Epithelial cell of esophagus (primary cell): ENCODE data around the gene CFAP157.

ENCODE experiments used
- DNase-seq: peaks from one replicate; pipeline ENCODE4 v3.0.0; 2010; ENCODE audit warnings: low read depth
- H3K4me3 ChIP-seq: 2 replicates; pipeline ENCODE4 v1.5.1; 2011; ENCODE audit warnings: mild to moderate bottlenecking, low read length, control low read depth
- TF ChIP-seq, protein P1 (sequence below): IDR thresholded peaks from 2 replicates; pipeline ENCODE4 v1.5.1; 2011; ENCODE audit warnings: low read depth, mild to moderate bottlenecking, low read length, control low read depth, inconsistent platforms; ENCODE audit not compliant: insufficient read depth; ENCODE audit errors: missing control alignments

CFAP157 gene

DNA sequence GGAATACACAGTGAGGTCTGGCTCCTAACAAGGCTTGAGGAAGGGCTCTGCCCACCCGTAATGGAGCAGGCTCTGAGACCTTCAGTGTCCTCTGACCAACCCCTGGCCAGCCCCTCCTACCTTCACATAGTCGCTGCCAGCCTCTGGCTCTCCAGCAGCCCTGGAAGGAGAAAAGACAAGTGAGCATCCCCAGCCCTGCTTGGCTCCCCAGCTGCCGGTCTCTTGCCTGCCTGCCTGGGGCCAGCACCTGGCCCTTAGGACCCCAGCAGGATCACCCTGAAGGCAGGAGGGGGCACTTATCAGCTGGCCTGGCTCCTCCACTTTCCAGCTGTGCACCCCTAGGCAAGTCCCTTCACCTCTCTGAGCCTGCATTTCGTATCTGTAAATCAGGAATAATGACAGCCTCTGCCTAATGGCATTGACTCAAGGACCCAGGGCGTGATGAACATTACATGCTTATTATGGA, 54.7 kb downstream of the CFAP157 start:
- no peak overlapping the region for H3K4me3 ChIP-seq
- no peak for DNase-seq
- TF ChIP-seq, protein P1, sequence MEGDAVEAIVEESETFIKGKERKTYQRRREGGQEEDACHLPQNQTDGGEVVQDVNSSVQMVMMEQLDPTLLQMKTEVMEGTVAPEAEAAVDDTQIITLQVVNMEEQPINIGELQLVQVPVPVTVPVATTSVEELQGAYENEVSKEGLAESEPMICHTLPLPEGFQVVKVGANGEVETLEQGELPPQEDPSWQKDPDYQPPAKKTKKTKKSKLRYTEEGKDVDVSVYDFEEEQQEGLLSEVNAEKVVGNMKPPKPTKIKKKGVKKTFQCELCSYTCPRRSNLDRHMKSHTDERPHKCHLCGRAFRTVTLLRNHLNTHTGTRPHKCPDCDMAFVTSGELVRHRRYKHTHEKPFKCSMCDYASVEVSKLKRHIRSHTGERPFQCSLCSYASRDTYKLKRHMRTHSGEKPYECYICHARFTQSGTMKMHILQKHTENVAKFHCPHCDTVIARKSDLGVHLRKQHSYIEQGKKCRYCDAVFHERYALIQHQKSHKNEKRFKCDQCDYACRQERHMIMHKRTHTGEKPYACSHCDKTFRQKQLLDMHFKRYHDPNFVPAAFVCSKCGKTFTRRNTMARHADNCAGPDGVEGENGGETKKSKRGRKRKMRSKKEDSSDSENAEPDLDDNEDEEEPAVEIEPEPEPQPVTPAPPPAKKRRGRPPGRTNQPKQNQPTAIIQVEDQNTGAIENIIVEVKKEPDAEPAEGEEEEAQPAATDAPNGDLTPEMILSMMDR, result no peak

DNA sequence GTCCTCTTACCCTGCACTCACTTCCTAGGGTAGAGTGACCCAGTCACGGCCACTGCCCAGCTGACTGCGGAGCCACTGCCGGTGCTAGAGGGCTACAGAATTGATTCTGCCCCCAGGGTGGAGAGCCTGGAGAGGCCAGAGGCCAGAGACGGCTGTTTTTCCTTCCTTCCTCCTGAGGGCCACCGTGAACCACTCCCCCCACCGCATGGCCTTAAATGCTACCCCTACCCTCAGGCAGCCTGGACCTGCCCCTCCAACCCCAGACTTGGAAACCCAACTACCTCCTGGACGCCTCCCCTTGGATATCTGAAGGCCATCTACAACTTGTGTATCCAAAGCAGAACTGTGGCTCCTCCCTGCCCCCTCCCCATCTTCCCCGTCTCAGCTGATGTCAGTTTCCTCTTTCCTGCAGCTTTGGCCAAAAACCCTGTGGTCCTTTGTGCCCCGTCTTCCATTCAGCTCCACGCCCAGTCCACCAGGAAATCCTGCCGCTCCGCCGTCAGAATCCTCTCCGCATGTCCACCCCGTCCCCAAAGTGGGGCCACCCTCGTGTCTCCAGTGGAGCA, 55.4 kb downstream of the CFAP157 start:
- TF ChIP-seq, protein P1, result no peak
- no peak overlapping the region for H3K4me3 ChIP-seq
- no peak for DNase-seq

DNA sequence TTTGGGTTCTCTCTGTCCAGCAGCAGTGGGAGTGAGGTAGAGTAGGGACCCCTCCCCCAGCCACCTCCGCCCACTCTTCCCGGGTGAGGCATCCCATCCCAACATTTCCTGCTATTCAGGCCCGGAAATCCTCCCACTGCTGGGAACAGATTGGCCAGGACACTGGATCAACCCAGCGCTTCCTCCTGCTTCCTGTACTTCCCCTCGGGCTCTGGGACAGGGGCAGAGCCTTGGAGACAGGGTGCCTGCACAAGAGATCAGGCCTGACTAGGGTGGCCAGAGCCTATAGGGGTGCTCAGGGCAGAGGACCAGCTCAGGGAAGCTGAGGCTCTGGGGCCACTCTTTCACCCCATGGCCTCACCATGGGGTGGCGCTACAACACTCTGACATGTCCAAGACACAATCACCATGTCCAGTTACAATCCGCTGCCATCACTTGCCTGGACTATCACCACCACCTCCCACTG, 57.2 kb downstream of the CFAP157 start:
- TF ChIP-seq, protein P1, result peak; percentile 9
- no peak overlapping the region for H3K4me3 ChIP-seq
- DNase-seq, result no peak

DNA sequence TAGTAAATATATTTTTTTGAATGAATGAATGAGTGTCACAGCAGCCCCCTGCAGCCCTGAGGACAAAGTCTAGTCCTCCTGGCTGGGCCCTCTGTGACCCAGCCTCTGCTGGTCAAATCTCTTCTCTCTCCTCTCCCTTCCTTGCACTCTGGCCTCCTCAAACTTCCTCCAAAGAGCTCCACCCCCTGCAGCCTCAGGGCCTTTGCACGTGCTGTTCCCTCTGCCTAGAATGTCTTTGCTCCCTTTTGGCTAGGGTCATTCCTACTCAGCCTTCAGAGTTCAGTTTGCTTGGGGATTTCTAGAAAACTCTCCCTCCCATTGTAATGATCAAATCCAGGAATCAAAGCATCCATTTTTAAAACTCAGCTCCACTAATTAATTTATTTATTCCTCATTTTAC, 58.6 kb downstream of the CFAP157 start:
- DNase-seq, result no peak
- no peak overlapping the region for H3K4me3 ChIP-seq
- TF ChIP-seq, protein P1, result no peak
